GM12892 (cell line): ENCODE measurements around the gene CNTNAP2.

Source experiments
- POLR2A ChIP-seq: IDR thresholded peaks from 2 replicates; pipeline ENCODE4 v1.6.1; 2011; ENCODE audit warnings: low read depth, low read length, control low read depth
- TAF1 ChIP-seq: IDR thresholded peaks from 2 replicates; pipeline ENCODE4 v1.6.1; 2011; ENCODE audit warnings: low read depth, mild to moderate bottlenecking, control low read depth, low read length, borderline replicate concordance

DNA sequence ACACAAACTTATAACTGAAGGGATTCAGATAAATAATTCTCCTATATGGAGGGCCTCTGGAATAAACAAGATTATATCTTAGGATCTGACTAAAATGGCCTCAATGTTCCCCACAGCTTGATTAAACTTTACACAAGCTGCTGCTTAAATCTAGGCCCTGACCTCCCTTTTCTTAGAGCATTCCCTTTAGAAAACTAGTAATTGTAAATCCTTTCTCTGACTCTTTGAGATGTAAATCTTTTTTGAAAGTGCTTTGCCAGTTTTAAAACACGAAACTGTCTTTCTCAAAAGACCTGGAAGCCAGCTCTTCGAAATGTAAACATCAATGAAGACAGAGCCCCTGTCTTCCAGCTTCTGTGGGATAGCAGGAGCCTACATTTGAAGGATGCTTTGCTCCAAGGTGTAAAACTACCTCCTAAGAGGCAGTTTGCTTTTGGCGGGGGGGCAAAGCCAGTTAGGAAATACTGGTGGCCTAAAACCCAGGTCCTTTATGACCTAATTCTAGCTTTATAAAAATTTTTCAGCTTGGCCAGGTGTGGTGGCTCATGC is 758.7 kb downstream of the CNTNAP2 start:
- TF ChIP-seq POLR2A (no peak), TAF1 (no peak)
